ENCODE data around the gene TMEM233. TPM values are rescaled to one million over a fixed set of nuclear protein-coding genes. Genes with fewer than 3 reads are reported as not detected.

TMEM233 gene
- total RNA-seq, 4 donors from 2014 or later, result 0.31 to 0.57 TPM; not detected in 2

DNA sequence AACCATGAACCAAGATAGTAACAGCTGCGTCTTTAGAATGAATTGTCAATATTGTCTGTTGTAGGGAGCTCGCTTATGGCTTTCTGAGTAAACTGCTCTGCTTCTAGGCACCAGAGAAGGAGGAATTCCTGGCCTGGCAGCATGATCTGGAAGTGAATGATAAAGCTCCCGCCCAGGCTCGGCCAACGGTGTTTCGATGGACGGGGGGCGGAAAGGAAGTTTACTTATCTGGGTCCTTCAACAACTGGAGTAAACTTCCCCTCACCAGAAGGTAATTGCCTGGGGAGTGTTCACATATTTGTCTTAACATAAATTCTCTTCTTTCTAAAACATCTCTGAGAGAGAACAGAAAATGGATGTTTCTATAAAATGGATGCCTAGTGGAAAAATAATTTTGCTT, 78.6 kb downstream of the TMEM233 start:
- Histone ChIP-seq H3K9me3 (no peaks in the 10 kb centered on the region), H3K4me1 (peaks cover 3 to 54% (median 6%) of the 10 kb centered on the region in 3 donors), H3K36me3 (peaks cover 0 to 77% of the 10 kb centered on the region in 2 donors), H3K4me3 (no peak overlapping the region), H3K27ac (peak overlapping the region in 1 of 4 donors; percentile 73), H3K27me3 (no peaks in the 10 kb centered on the region)
- WGBS, 2 donors (ENCODE audit: low coverage in 1 of 2), result 81 to 87% methylated on average over 6 of the region's 8 CpGs
- ATAC-seq, result no peak
- TF ChIP-seq, protein P1, sequence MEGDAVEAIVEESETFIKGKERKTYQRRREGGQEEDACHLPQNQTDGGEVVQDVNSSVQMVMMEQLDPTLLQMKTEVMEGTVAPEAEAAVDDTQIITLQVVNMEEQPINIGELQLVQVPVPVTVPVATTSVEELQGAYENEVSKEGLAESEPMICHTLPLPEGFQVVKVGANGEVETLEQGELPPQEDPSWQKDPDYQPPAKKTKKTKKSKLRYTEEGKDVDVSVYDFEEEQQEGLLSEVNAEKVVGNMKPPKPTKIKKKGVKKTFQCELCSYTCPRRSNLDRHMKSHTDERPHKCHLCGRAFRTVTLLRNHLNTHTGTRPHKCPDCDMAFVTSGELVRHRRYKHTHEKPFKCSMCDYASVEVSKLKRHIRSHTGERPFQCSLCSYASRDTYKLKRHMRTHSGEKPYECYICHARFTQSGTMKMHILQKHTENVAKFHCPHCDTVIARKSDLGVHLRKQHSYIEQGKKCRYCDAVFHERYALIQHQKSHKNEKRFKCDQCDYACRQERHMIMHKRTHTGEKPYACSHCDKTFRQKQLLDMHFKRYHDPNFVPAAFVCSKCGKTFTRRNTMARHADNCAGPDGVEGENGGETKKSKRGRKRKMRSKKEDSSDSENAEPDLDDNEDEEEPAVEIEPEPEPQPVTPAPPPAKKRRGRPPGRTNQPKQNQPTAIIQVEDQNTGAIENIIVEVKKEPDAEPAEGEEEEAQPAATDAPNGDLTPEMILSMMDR (IDR thresholded peaks at IDR 0.05), result no peak
- TF ChIP-seq POLR2AphosphoS5 (IDR thresholded peaks at IDR 0.05), result no peak
- no peak for TF ChIP-seq EP300 (IDR thresholded peaks at IDR 0.05)
- no peak for TF ChIP-seq POLR2A (IDR thresholded peaks at IDR 0.05)

- H3K4me1 ChIP-seq, result peaks cover 2 to 47% (median 3%) of the 10 kb centered on the region in 3 donors
- ATAC-seq, result peak; percentile 80
- peak; percentile 51 for TF ChIP-seq POLR2AphosphoS5 (IDR thresholded peaks at IDR 0.05)
- TF ChIP-seq POLR2A (IDR thresholded peaks at IDR 0.05), result no peak
- H3K9me3 ChIP-seq, result no peaks in the 10 kb centered on the region
- WGBS, 2 donors (ENCODE audit: low coverage in 1 of 2), result 50% methylated on average over 6 of the region's 7 CpGs; no CpG with 5 or more reads in 1 of the 2 donors
- no peak overlapping the region for H3K4me3 ChIP-seq
- no peaks in the 10 kb centered on the region for H3K27me3 ChIP-seq
- H3K27ac ChIP-seq, result peak overlapping the region in 3 of 4 donors; percentile 56 to 73 (median 59)
- H3K36me3 ChIP-seq, result peaks cover 3 to 91% of the 10 kb centered on the region in 2 donors
These were observed 80.1 kb downstream of the TMEM233 start for GRCh38 chr12:119673634-119674033.

DNA sequence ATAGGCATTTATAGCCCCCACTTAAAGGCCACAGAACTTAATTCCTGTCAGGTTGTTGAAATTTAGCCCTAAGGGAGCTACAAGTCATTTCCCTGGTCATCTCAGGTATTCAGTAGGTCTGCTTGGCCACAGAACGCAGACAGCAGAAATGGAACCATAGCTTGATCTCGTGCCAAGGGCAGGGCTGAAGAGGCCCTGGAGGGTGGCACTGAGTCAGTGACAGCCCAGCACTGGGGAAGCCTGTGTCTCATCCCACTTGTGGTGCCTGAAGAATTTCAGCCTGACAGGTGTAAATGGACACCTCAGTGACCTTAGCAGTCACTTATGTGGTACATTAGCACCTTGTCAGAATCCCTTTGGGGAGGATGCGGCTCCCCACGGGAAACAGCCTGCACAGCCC, 81.0 kb downstream of the TMEM233 start:
- peak overlapping the region in 3 of 4 donors; percentile 48 to 63 (median 55) for H3K27ac ChIP-seq
- peaks cover 0 to 38% (median 0%) of the 10 kb centered on the region in 3 donors for H3K4me1 ChIP-seq
- H3K9me3 ChIP-seq, result no peaks in the 10 kb centered on the region
- no peak overlapping the region for H3K4me3 ChIP-seq
- no peaks in the 10 kb centered on the region for H3K27me3 ChIP-seq
- ATAC-seq, result no peak
- 100% methylated on average over 2 of the region's 4 CpGs; no CpG with 5 or more reads in 1 of the 2 donors for WGBS, 2 donors (ENCODE audit: low coverage in 1 of 2)
- no peak for TF ChIP-seq EP300 (IDR thresholded peaks at IDR 0.05)
- TF ChIP-seq, protein P1 (IDR thresholded peaks at IDR 0.05), result no peak
- H3K36me3 ChIP-seq, result peaks cover 3 to 99% of the 10 kb centered on the region in 2 donors

- Histone ChIP-seq H3K4me3 (no peak overlapping the region), H3K4me1 (peaks cover 0 to 23% (median 0%) of the 10 kb centered on the region in 3 donors), H3K9me3 (no peaks in the 10 kb centered on the region), H3K36me3 (peaks cover 7 to 100% of the 10 kb centered on the region in 2 donors), H3K27ac (no peak overlapping the region), H3K27me3 (no peaks in the 10 kb centered on the region)
- no peak for TF ChIP-seq EP300 (IDR thresholded peaks at IDR 0.05)
- TF ChIP-seq, protein P1 (IDR thresholded peaks at IDR 0.05), result no peak
- no peak for TF ChIP-seq POLR2AphosphoS5 (IDR thresholded peaks at IDR 0.05)
- TF ChIP-seq POLR2A (IDR thresholded peaks at IDR 0.05), result no peak
- ATAC-seq, result no peak
- 27 to 74% methylated on average over 2 to 9 of the region's 9 CpGs for WGBS, 2 donors (ENCODE audit: low coverage in 1 of 2)
These were observed 82.4 kb downstream of the TMEM233 start for GRCh38 chr12:119676022-119676421.

DNA sequence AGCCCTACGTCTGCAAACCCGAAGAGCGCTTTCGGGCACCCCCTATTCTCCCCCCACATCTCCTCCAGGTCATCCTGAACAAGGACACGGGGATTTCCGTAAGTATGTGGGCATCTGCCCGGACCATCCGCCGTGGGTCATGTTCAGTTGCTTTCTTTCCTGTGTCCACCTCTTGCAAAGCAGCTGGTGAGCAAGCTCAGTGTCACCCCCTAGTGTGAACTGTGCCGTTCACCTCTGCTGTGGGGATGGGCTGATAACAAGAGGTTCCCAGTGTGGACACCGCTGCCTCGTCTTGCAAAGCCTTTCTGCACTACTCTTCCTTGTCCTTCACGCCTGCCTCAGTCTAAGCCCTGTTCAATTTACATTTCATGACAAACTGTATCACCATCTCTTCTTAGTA, 83.0 kb downstream of the TMEM233 start:
- Histone ChIP-seq H3K27me3 (no peaks in the 10 kb centered on the region), H3K4me1 (peaks cover 0 to 18% (median 0%) of the 10 kb centered on the region in 3 donors), H3K4me3 (no peak overlapping the region), H3K36me3 (peaks cover 7 to 100% of the 10 kb centered on the region in 2 donors), H3K9me3 (no peaks in the 10 kb centered on the region), H3K27ac (no peak overlapping the region)
- TF ChIP-seq, protein P1 (IDR thresholded peaks at IDR 0.05), result no peak
- TF ChIP-seq EP300 (IDR thresholded peaks at IDR 0.05) (no peak), POLR2A (IDR thresholded peaks at IDR 0.05) (no peak), POLR2AphosphoS5 (IDR thresholded peaks at IDR 0.05) (no peak)
- no peak for ATAC-seq
- 88 to 90% methylated on average over 8 to 13 of the region's 13 CpGs for WGBS, 2 donors (ENCODE audit: low coverage in 1 of 2)
